ENCODE data around the gene ULK3. TPM values are rescaled to one million over a fixed set of nuclear protein-coding genes. Genes with fewer than 3 reads are reported as not detected.

The ULK3 gene
- total and polyA plus RNA-seq, 10 donors = 33.2 to 74.6 (median 60.3) TPM

DNA sequence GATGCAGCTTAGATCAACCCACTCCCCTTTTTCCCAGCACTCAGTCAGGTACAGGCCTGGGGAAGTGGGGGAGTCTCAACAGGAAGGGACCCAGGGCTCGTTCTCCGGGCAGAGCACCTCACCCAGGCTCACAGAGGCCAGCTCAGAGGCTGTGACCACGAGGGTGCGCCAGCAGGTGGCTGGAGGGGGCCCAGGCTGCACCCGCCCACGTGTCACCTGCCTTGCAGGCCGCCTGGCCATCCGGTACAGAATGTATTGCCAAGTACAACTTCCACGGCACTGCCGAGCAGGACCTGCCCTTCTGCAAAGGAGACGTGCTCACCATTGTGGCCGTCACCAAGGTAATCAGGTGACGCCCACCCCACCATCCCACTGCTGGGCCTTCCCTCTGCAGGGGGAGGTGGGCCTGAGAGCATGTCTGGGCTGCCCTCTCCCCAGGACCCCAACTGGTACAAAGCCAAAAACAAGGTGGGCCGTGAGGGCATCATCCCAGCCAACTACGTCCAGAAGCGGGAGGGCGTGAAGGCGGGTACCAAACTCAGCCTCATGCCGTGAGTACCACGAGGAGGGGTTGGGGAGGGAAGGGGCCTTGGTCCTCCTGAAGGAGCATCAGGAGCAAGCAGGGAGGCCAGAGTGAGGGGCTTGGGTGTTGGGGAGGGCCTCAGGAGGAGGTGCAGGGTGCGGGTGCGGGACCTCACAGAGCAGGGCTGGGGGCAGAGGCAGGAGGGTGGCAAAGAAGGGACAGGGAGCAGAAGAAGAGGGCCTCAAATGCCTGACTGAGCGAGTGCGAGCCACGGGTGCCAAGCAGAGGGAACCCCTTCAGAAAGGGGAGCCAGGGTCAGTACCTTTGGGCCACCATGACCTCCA lies 44.3 kb downstream of the ULK3 start:
- peak overlapping the region in 1 of 8 donors; percentile 44 for H3K4me3 ChIP-seq
- peak; percentile 89 for DNase-seq
- no peaks in the 10 kb centered on the region for H3K9me3 ChIP-seq
- 65 to 83% (median 69%) methylated on average over 13 to 25 of the region's 25 CpGs for WGBS, 5 donors
- TF ChIP-seq POLR2A (IDR thresholded peaks at IDR 0.05) (no peak), POLR2AphosphoS5 (IDR thresholded peaks at IDR 0.05) (peak; percentile 52 to 79 (median 68))
- TF ChIP-seq, protein P1, sequence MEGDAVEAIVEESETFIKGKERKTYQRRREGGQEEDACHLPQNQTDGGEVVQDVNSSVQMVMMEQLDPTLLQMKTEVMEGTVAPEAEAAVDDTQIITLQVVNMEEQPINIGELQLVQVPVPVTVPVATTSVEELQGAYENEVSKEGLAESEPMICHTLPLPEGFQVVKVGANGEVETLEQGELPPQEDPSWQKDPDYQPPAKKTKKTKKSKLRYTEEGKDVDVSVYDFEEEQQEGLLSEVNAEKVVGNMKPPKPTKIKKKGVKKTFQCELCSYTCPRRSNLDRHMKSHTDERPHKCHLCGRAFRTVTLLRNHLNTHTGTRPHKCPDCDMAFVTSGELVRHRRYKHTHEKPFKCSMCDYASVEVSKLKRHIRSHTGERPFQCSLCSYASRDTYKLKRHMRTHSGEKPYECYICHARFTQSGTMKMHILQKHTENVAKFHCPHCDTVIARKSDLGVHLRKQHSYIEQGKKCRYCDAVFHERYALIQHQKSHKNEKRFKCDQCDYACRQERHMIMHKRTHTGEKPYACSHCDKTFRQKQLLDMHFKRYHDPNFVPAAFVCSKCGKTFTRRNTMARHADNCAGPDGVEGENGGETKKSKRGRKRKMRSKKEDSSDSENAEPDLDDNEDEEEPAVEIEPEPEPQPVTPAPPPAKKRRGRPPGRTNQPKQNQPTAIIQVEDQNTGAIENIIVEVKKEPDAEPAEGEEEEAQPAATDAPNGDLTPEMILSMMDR (IDR thresholded peaks at IDR 0.05 in 8 of 11, conservative IDR thresholded peaks at IDR 0.05 in 3 of 11) = peak in 7 of 11 experiments; percentile 8 to 38 (median 21)
- H3K36me3 ChIP-seq = peaks cover 0 to 95% (median 56%) of the 10 kb centered on the region in 6 donors
- H3K27ac ChIP-seq = peak overlapping the region; percentile 48 to 99 (median 89)
- H3K4me1 ChIP-seq = peaks cover 63 to 78% (median 73%) of the 10 kb centered on the region in 6 donors
- H3K27me3 ChIP-seq (replicated peaks in 1 of 7) = no peaks in the 10 kb centered on the region
- intact Hi-C loops (cut with DNase I; ENCODE audit: low total_unique reads) = no loop called here

DNA sequence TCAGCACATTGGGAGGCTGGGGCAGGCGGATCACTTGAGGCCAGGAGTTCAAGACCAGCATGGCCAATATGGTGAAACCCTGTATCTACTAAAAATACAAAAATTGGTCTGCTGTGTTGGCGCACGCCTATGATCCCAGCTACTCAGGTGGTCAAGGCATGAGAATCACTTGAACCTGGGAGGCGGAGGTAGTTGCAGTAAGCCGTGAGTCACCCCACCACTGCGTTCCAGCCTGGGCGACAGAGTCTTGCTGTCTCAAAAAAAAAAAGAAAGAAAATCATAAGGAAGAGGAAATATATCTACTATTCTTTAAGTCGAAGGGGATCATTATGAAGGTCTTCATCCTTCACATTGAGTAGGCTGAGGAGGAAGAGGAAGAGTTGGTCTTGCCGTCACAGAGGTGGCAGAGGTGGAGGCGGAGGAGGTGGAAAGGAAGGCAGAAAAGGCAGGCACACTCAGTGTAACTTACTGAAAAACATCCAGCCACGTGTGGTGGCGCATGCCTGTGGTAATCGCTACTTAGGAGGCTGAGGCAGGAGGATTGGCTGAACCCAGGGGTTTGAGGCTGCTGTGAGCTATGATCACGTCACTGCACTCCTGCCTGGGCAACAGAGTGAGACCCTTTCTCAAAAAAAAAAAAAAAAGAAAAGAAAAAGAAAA lies 46.9 kb downstream of the ULK3 start:
- 71 to 75% (median 73%) methylated on average over 14 of the region's 14 CpGs for WGBS, 5 donors
- Histone ChIP-seq H3K36me3 (peaks cover 0 to 91% (median 30%) of the 10 kb centered on the region in 6 donors), H3K4me3 (peak overlapping the region in 1 of 8 donors; percentile 11), H3K9me3 (no peaks in the 10 kb centered on the region), H3K27ac (peak overlapping the region in 7 of 8 donors; percentile 24 to 99 (median 97)), H3K27me3 (replicated peaks in 1 of 7) (no peaks in the 10 kb centered on the region), H3K4me1 (peaks cover 88 to 100% (median 98%) of the 10 kb centered on the region in 6 donors)
- DNase-seq = no peak
- intact Hi-C loops (cut with DNase I; ENCODE audit: low total_unique reads) = no loop called here
- no peak for TF ChIP-seq POLR2A (IDR thresholded peaks at IDR 0.05)
- TF ChIP-seq POLR2AphosphoS5 (IDR thresholded peaks at IDR 0.05) = peak in 2 of 3 donors; percentile 23 to 61
- TF ChIP-seq, protein P1 (IDR thresholded peaks at IDR 0.05 in 8 of 11, conservative IDR thresholded peaks at IDR 0.05 in 3 of 11) = no peak

DNA sequence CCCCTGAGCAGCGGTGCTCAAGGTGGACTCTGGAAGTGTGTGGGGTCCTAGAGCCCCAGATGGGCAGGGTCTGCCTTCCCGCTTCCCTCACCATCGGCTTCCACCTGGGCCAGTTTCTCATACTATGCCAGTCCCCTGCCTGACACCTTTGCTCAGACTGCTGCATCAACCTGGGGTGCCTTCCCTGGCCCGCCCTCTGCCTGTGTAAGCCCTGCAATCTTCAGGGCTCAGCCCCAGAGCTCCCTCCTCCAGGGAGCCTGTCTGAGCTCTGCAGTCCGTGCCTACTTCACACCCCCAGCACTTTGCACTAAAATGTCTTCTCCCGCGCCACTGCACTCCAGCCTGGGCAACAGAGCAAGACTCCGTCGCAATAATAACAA lies 48.0 kb downstream of the ULK3 start:
- intact Hi-C loops (cut with DNase I; ENCODE audit: low total_unique reads) = no loop called here
- WGBS, 5 donors = 80 to 91% (median 87%) methylated on average over 9 of the region's 9 CpGs

DNA sequence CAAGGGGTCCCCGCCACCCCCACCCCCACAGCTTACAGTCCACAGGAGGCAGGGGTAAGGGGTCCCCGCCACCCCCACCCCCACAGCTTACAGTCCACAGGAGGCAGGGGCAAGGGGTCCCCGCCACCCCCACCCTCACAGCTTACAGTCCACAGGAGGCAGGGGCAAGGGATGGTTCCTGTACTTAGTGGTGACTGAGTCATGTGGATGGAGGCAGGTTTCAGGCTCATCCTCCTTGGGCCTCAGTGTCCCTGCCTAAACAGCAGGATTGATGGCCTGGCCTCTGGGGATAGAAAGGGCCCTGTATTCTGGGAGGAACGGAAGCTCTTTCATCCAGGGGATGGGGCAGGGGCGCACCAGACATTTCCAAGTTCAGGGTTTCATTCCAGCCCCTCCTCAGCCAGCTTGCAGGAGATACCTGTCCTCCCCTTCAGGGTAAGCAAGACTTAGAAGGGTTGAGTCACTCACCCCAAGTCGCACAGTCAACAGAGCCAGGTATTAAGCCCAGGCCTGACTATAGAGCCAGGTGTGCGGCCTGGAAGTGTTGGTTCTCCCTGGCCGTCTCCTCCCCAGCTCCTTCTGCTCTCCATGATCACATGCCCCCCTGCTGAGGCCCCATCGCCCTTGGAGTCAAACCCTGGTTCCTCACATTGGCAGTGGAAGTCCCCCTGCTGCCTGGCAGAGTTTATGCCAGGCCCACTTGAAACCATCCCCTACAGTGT lies 48.5 kb downstream of the ULK3 start:
- H3K36me3 ChIP-seq = peaks cover 0 to 74% (median 14%) of the 10 kb centered on the region in 6 donors
- peak overlapping the region in 7 of 8 donors; percentile 46 to 99 (median 97) for H3K27ac ChIP-seq
- DNase-seq = no peak
- no peaks in the 10 kb centered on the region for H3K9me3 ChIP-seq
- H3K4me1 ChIP-seq = peaks cover 92 to 100% (median 99%) of the 10 kb centered on the region in 6 donors
- H3K27me3 ChIP-seq (replicated peaks in 1 of 7) = no peaks in the 10 kb centered on the region
- intact Hi-C loops (cut with DNase I; ENCODE audit: low total_unique reads) = no loop called here
- H3K4me3 ChIP-seq = peak overlapping the region in 1 of 8 donors; percentile 11
- TF ChIP-seq POLR2A (IDR thresholded peaks at IDR 0.05) = no peak
- TF ChIP-seq POLR2AphosphoS5 (IDR thresholded peaks at IDR 0.05) = peak in 1 of 3 donors; percentile 35
- WGBS, 5 donors = 71 to 85% (median 78%) methylated on average over 6 to 8 of the region's 9 CpGs

More for the DNA sequence above, 48.0 kb downstream of the ULK3 start:
- Histone ChIP-seq H3K4me3 (peak overlapping the region in 1 of 8 donors; percentile 11), H3K27me3 (replicated peaks in 1 of 7) (no peaks in the 10 kb centered on the region), H3K9me3 (no peaks in the 10 kb centered on the region), H3K4me1 (peaks cover 92 to 100% (median 99%) of the 10 kb centered on the region in 6 donors), H3K27ac (peak overlapping the region in 7 of 8 donors; percentile 46 to 99 (median 97)), H3K36me3 (peaks cover 0 to 79% (median 20%) of the 10 kb centered on the region in 6 donors)
- no peak for DNase-seq
- TF ChIP-seq POLR2A (IDR thresholded peaks at IDR 0.05) (no peak), POLR2AphosphoS5 (IDR thresholded peaks at IDR 0.05) (peak in 1 of 3 donors; percentile 46)

All from spleen (tissue), 11 donors.